Kidney (tissue), 14 donors: ENCODE measurements around the gene GRWD1. TPM values are rescaled to one million over a fixed set of nuclear protein-coding genes. Genes with fewer than 3 reads are reported as not detected.

Experiments
- DNase-seq, 5 donors: peaks; one replicate each; pipeline ENCODE4 v3.0.0-alpha.2; 2013 to 2020
- FAIRE-seq: peaks from 2 replicates; lab custom pipeline; 2012; peaks lifted over from hg19 to GRCh38; lab: Jason Lieb, UNC
- H3K27ac ChIP-seq, 2 donors: one replicate each; pipeline ENCODE4 v1.7.0; 2013; ENCODE audit warnings: low read depth in 2 of 2, low read length in 2 of 2, inconsistent platforms in 1 of 2
- H3K27me3 ChIP-seq: one replicate; pipeline ENCODE4 v1.7.1; 2013; ENCODE audit warnings: low read length, inconsistent platforms; ENCODE audit not compliant: control insufficient read depth, insufficient read depth
- H3K36me3 ChIP-seq, 3 donors: one replicate each; pipeline versions ENCODE4 v1.7.0 to v1.7.1; 2013; ENCODE audit warnings: low read length in 3 of 3, control low read depth in 1 of 3, inconsistent platforms in 1 of 3; ENCODE audit not compliant: insufficient read depth in 3 of 3, control insufficient read depth in 2 of 3
- H3K4me1 ChIP-seq, 3 donors: one replicate each; pipeline versions ENCODE4 v1.7.0 to v1.7.1; 2013; ENCODE audit warnings: low read length in 3 of 3, inconsistent platforms in 1 of 3, low read depth in 1 of 3; ENCODE audit not compliant: control insufficient read depth in 2 of 3, insufficient read depth in 2 of 3
- H3K4me3 ChIP-seq, 3 donors: one replicate each; pipeline versions ENCODE4 v1.7.0 to v1.8.1; 2013; ENCODE audit warnings: low read length in 3 of 3, control low read depth in 1 of 3, inconsistent platforms in 1 of 3
- H3K9ac ChIP-seq, 3 donors: one replicate each; pipeline versions ENCODE4 v1.7.0 to v1.7.1; 2013; ENCODE audit warnings: low read length in 3 of 3, control low read depth in 1 of 3, inconsistent platforms in 1 of 3
- H3K9me3 ChIP-seq, 3 donors: one replicate each; pipeline versions ENCODE4 v1.7.0 to v1.7.1; 2013; ENCODE audit warnings: low read length in 3 of 3, control low read depth in 1 of 3, inconsistent platforms in 1 of 3; ENCODE audit not compliant: control insufficient read depth in 2 of 3, insufficient read depth in 1 of 3
- intact Hi-C: fragments of 100-400 bp; cut with DNase I; formaldehyde crosslinking; loops from one replicate; pipeline ENCODE4 v1.11.1; 2022
- polyA plus RNA-seq: library from polyadenylated mRNA; stranded (reverse); fragments of 350-450 nt; fragmentation: Illumina TruSeq; extraction: RNeasy Lipid Tissue Mini Kit (QIAGEN cat#74804); gene quantifications from one replicate; pipeline ENCODE4 v1.2.3, GENCODE V29; 2014; ENCODE audit warnings: low read depth, low replicate concordance; ENCODE audit not compliant: insufficient read depth
- total RNA-seq: library from RNA; stranded (reverse); fragmentation: NEBNext Ultra II Directional; extraction: Animal tissue kit (Norgen Biotek cat#: 25700); gene quantifications from one replicate; pipeline ENCODE4 v1.2.1, GENCODE V29; 2021
- TF ChIP-seq, protein P1 (sequence below): IDR thresholded peaks from 3 replicates; pipeline ENCODE4 v1.5.1; 2012; ENCODE audit warnings: mild to moderate bottlenecking, moderate library complexity, borderline replicate concordance; ENCODE audit not compliant: insufficient read depth; ENCODE audit errors: extremely low read depth
- donor health status: control.
- donor health status: control.
- donor health status: control.
- donor health status: control.
- donor health status: control.
- donor health status: DM: yes; HTN: yes; CAD: no.
- donor health status: Normal renal cell carcinoma (clear cell type).

GRWD1 gene
- total and polyA plus RNA-seq, 2 donors from 2014 or later: 19.0 to 34.0 TPM

DNA sequence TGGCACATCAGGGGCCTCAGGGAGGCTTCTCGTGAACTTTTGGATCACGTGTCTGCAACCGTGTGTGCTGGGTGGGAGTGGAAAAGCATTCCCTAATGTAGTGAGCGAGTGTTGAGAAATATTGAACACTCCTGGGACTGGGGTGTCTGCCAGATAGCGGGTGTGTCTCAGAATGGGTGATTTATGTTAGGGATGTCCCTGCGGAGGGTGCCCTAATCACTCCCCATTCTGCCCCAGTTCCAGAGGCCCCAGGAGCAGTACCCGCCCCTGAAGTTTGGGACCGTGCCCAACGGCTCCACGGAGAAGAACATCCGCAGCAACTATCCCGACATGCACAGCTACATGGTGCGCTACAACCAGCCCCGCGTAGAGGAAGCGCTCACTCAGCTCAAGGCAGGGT lies 24.2 kb upstream of the GRWD1 start:
- DNase-seq: no peak
- no peaks in the 10 kb centered on the region for H3K4me1 ChIP-seq
- TF ChIP-seq, protein P1, sequence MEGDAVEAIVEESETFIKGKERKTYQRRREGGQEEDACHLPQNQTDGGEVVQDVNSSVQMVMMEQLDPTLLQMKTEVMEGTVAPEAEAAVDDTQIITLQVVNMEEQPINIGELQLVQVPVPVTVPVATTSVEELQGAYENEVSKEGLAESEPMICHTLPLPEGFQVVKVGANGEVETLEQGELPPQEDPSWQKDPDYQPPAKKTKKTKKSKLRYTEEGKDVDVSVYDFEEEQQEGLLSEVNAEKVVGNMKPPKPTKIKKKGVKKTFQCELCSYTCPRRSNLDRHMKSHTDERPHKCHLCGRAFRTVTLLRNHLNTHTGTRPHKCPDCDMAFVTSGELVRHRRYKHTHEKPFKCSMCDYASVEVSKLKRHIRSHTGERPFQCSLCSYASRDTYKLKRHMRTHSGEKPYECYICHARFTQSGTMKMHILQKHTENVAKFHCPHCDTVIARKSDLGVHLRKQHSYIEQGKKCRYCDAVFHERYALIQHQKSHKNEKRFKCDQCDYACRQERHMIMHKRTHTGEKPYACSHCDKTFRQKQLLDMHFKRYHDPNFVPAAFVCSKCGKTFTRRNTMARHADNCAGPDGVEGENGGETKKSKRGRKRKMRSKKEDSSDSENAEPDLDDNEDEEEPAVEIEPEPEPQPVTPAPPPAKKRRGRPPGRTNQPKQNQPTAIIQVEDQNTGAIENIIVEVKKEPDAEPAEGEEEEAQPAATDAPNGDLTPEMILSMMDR: no peak
- no peaks in the 10 kb centered on the region for H3K36me3 ChIP-seq
- no peaks in the 10 kb centered on the region for H3K27me3 ChIP-seq
- intact Hi-C loops: no loop called here
- no peak overlapping the region for H3K4me3 ChIP-seq
- no peaks in the 10 kb centered on the region for H3K9me3 ChIP-seq
- H3K9ac ChIP-seq: no peak overlapping the region
- FAIRE-seq: no peak
- no peak overlapping the region for H3K27ac ChIP-seq

GRCh38 chr19:48424694-48425219 lies 21.0 kb upstream of the GRWD1 start:
- Histone ChIP-seq H3K4me3 (no peak overlapping the region), H3K4me1 (no peaks in the 10 kb centered on the region), H3K27ac (no peak overlapping the region), H3K9me3 (no peaks in the 10 kb centered on the region), H3K36me3 (no peaks in the 10 kb centered on the region), H3K9ac (no peak overlapping the region), H3K27me3 (no peaks in the 10 kb centered on the region)
- intact Hi-C loops: no loop called here
- TF ChIP-seq, protein P1: no peak
- FAIRE-seq: no peak
- no peak for DNase-seq

DNA sequence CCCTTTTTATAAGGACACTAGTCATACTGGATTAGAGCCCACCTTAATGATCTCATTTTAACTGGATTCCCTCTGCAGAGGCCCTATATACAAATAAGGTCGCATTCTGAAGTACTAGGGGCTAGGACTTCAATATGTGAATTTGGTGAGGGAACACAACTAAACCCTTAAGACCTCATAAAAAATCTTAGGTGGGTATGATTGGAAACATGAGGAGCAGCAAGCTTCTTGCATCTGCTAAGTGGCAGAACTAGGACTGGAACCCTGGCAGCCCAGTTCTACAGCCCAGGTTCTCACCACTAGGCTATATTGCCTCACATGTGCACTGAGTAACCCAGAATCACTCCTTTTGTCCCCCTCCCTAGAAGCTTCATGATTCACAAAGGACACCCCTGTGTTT lies 17.1 kb upstream of the GRWD1 start:
- no peak overlapping the region for H3K4me3 ChIP-seq
- H3K4me1 ChIP-seq: no peaks in the 10 kb centered on the region
- H3K9ac ChIP-seq: no peak overlapping the region
- intact Hi-C loops: no loop called here
- no peaks in the 10 kb centered on the region for H3K36me3 ChIP-seq
- DNase-seq: no peak
- FAIRE-seq: no peak
- no peaks in the 10 kb centered on the region for H3K9me3 ChIP-seq
- no peak overlapping the region for H3K27ac ChIP-seq
- no peaks in the 10 kb centered on the region for H3K27me3 ChIP-seq
- TF ChIP-seq, protein P1: no peak

GRCh38 chr19:48433337-48433736 lies 12.4 kb upstream of the GRWD1 start:
- DNase-seq (no peak), FAIRE-seq (no peak)

More at GRCh38 chr19:48433337-48433736, 12.4 kb upstream of the GRWD1 start:
- H3K9me3 ChIP-seq: no peaks in the 10 kb centered on the region
- no peaks in the 10 kb centered on the region for H3K36me3 ChIP-seq
- no peak overlapping the region for H3K4me3 ChIP-seq
- intact Hi-C loops: no loop called here
- no peaks in the 10 kb centered on the region for H3K4me1 ChIP-seq
- H3K27me3 ChIP-seq: no peaks in the 10 kb centered on the region
- H3K9ac ChIP-seq: no peak overlapping the region
- no peak overlapping the region for H3K27ac ChIP-seq
- TF ChIP-seq, protein P1: no peak
